ENCODE data around the gene KANSL2.

DNA sequence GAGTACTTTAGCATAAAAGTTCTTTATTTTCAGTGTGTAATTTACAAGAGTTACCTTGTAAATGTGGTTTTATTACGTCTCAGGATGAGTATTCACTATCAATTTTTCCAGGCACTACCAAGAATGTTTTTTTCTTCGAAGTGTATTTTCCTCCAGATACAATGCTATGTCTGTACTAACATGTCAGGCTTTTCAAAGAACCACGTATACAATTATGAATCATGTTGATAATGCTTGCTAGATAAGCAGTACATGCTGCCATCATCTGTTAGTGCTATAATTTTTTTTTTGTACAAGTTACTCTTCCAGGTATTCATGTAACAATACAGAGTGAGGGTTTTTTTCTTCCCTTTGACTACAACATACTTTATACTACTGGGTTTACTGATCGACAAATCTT is 5.6 kb upstream of the KANSL2 start:
- TF ChIP-seq POLR2A (IDR thresholded peaks at IDR 0.05): no peak
- TF ChIP-seq, protein P1, sequence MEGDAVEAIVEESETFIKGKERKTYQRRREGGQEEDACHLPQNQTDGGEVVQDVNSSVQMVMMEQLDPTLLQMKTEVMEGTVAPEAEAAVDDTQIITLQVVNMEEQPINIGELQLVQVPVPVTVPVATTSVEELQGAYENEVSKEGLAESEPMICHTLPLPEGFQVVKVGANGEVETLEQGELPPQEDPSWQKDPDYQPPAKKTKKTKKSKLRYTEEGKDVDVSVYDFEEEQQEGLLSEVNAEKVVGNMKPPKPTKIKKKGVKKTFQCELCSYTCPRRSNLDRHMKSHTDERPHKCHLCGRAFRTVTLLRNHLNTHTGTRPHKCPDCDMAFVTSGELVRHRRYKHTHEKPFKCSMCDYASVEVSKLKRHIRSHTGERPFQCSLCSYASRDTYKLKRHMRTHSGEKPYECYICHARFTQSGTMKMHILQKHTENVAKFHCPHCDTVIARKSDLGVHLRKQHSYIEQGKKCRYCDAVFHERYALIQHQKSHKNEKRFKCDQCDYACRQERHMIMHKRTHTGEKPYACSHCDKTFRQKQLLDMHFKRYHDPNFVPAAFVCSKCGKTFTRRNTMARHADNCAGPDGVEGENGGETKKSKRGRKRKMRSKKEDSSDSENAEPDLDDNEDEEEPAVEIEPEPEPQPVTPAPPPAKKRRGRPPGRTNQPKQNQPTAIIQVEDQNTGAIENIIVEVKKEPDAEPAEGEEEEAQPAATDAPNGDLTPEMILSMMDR (IDR thresholded peaks at IDR 0.05): no peak

Measured in testis (tissue), 2 donors.